Measurements from ENCODE around the gene LRRC75A.

DNA sequence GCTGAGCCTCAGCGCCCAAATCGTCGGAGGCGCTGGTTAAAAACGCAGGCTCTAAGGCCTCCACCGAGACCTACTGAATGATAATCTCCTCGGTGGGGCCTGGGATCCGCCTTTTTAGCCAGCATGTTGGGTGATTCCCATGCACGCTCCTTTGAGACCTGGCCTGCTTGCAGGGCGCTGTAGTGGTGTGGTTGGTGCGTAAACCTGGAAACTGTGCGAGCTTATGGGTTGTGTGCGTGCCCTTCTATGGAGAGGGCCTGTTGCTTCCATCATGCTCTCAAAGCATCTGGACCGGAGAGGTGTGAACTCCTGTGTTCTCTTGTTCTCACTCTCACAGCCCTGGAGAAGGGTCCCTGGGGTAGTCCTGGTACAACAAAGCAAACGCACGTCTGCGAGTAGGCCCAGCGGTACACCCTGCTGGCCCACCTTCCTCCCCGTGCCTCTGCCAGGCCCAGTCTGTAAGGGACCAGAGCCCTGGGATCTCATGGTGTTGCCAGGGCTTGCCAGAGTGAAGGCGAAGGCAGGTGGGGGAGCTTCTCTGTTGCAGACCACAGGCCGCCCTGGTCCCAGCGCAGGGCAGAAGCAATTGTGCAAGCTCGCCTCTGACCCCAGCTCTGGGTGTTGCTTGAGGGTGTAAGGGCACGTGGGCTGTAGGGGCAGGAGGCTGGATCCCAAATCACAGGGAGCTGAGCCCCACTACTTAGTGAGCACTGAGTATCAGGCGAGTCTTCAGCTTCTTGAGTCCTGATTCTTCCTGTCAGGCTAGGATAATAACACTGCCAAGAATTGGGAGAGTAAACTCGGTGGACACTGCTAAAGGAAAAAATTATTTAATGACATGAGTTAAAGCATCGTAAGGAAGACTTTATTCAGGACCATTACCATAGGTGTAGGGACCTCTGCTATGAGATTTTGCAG lies 879 bp upstream of the LRRC75A start:
- TF ChIP-seq, protein P1, sequence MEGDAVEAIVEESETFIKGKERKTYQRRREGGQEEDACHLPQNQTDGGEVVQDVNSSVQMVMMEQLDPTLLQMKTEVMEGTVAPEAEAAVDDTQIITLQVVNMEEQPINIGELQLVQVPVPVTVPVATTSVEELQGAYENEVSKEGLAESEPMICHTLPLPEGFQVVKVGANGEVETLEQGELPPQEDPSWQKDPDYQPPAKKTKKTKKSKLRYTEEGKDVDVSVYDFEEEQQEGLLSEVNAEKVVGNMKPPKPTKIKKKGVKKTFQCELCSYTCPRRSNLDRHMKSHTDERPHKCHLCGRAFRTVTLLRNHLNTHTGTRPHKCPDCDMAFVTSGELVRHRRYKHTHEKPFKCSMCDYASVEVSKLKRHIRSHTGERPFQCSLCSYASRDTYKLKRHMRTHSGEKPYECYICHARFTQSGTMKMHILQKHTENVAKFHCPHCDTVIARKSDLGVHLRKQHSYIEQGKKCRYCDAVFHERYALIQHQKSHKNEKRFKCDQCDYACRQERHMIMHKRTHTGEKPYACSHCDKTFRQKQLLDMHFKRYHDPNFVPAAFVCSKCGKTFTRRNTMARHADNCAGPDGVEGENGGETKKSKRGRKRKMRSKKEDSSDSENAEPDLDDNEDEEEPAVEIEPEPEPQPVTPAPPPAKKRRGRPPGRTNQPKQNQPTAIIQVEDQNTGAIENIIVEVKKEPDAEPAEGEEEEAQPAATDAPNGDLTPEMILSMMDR (IDR thresholded peaks at IDR 0.05) = no peak
- TF ChIP-seq IRF2 (CRISPR knock-in tag; IDR thresholded peaks at IDR 0.05; ENCODE audit: borderline replicate concordance, low read depth) (no peak), TP53 (CRISPR knock-in tag; IDR thresholded peaks at IDR 0.05) (no peak), KAT7 (CRISPR knock-in tag; IDR thresholded peaks at IDR 0.05; ENCODE audit: borderline replicate concordance) (no peak)
